Activated naive CD4-positive, alpha-beta T cell treated with anti-CD3 and anti-CD28 coated beads, Interleukin-2, amount 10 ng/mL, durations not matched to agents 7 days and 5 days (primary cell): Measurements from ENCODE around the gene APOA5.

Experiments used
- CTCF ChIA-PET: fragments of 350-600 bp; sonication (Branson Sonifier 250); formaldehyde crosslinking; loops from one replicate; lab custom pipeline; 2021; ENCODE audit warnings: antibody characterized with exemption; lab: Charles Lee
- DNase-seq: peaks from one replicate; pipeline ENCODE4 v3.0.0-alpha.2; 2020
- H3K27ac Mint-ChIP-seq: one replicate; pipeline ENCODE4 v1.8.0; 2021; ENCODE audit warnings: mild to moderate bottlenecking, moderate library complexity, mixed read lengths
- H3K27me3 Mint-ChIP-seq: one replicate; pipeline ENCODE4 v1.8.0; 2021; ENCODE audit warnings: mild to moderate bottlenecking, mixed read lengths
- H3K36me3 Mint-ChIP-seq: one replicate; pipeline ENCODE4 v1.8.0; 2021; ENCODE audit warnings: mixed read lengths
- H3K4me1 Mint-ChIP-seq: one replicate; pipeline ENCODE4 v1.8.0; 2021; ENCODE audit warnings: mixed read lengths
- H3K4me3 Mint-ChIP-seq: one replicate; pipeline ENCODE4 v1.8.0; 2021; ENCODE audit warnings: mild to moderate bottlenecking, moderate library complexity, mixed read lengths
- H3K9me3 Mint-ChIP-seq: one replicate; pipeline ENCODE4 v1.8.0; 2021; ENCODE audit warnings: mixed read lengths

The APOA5 gene

GRCh38 chr11:116832350-116833290, 40.9 kb upstream of the APOA5 start:
- CTCF ChIA-PET = interaction anchor here (1.0 to 8.5 kb wide), 3 partner anchors 13 to 274 kb away, joined by 3 to 139 read pairs (median 4); partner anchors contain the start of genes APOA5 and ZPR1
- H3K27me3 Mint-ChIP-seq = peaks cover 36% of the 10 kb centered on the region
- H3K27ac Mint-ChIP-seq = no peak overlapping the region

GRCh38 chr11:116831790-116832349, 40.2 kb upstream of the APOA5 start:
- no peak for DNase-seq
- Mint-ChIP-seq H3K4me1 (peaks cover 16% of the 10 kb centered on the region), H3K27ac (no peak overlapping the region), H3K36me3 (no peaks in the 10 kb centered on the region), H3K9me3 (no peaks in the 10 kb centered on the region), H3K4me3 (no peak overlapping the region), H3K27me3 (peaks cover 36% of the 10 kb centered on the region)
- CTCF ChIA-PET = no interaction called here

More at GRCh38 chr11:116832350-116833290, 40.9 kb upstream of the APOA5 start:
- H3K36me3 Mint-ChIP-seq = no peaks in the 10 kb centered on the region
- no peak overlapping the region for H3K4me3 Mint-ChIP-seq
- no peak for DNase-seq
- no peaks in the 10 kb centered on the region for H3K9me3 Mint-ChIP-seq
- H3K4me1 Mint-ChIP-seq = peaks cover 16% of the 10 kb centered on the region

DNA sequence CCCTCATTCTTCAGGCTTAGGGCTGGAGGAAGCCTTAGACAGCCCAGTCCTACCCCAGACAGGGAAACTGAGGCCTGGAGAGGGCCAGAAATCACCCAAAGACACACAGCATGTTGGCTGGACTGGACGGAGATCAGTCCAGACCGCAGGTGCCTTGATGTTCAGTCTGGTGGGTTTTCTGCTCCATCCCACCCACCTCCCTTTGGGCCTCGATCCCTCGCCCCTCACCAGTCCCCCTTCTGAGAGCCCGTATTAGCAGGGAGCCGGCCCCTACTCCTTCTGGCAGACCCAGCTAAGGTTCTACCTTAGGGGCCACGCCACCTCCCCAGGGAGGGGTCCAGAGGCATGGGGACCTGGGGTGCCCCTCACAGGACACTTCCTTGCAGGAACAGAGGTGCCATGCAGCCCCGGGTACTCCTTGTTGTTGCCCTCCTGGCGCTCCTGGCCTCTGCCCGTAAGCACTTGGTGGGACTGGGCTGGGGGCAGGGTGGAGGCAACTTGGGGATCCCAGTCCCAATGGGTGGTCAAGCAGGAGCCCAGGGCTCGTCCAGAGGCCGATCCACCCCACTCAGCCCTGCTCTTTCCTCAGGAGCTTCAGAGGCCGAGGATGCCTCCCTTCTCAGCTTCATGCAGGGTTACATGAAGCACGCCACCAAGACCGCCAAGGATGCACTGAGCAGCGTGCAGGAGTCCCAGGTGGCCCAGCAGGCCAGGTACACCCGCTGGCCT, 38.7 kb upstream of the APOA5 start:
- H3K27ac Mint-ChIP-seq = no peak overlapping the region
- no peaks in the 10 kb centered on the region for H3K9me3 Mint-ChIP-seq
- H3K4me3 Mint-ChIP-seq = no peak overlapping the region
- CTCF ChIA-PET = no interaction called here
- H3K4me1 Mint-ChIP-seq = peaks cover 8% of the 10 kb centered on the region
- H3K27me3 Mint-ChIP-seq = peaks cover 27% of the 10 kb centered on the region
- H3K36me3 Mint-ChIP-seq = no peaks in the 10 kb centered on the region
- DNase-seq = no peak

- H3K4me3 Mint-ChIP-seq = no peak within 1 kb of the TSS
- H3K27me3 Mint-ChIP-seq = peaks cover 22% of the 10 kb centered on the region
- H3K9me3 Mint-ChIP-seq = no peaks in the 10 kb centered on the region
- DNase-seq = no peak
- CTCF ChIA-PET = no interaction called here
- peaks cover under 1% of the 10 kb centered on the region for H3K4me1 Mint-ChIP-seq
- H3K27ac Mint-ChIP-seq = no peak within 1 kb of the TSS
- no peaks in the 10 kb centered on the region for H3K36me3 Mint-ChIP-seq
These were observed 38.0 kb upstream of the APOA5 start, which contains the start of gene APOC3 for GRCh38 chr11:116829525-116830183. Gene APOC3, plus strand, starts transcription at chr11:116829907. Its CDS starts 676 bp downstream, at chr11:116830583.

- DNase-seq = no peak
- no peaks in the 10 kb centered on the region for H3K36me3 Mint-ChIP-seq
- H3K27me3 Mint-ChIP-seq = peaks cover 17% of the 10 kb centered on the region
- no peaks in the 10 kb centered on the region for H3K4me1 Mint-ChIP-seq
- no peak overlapping the region for H3K4me3 Mint-ChIP-seq
- CTCF ChIA-PET = interaction anchor here (0.6 to 0.7 kb wide), 2 partner anchors 51 to 276 kb away, joined by 3 to 4 read pairs; no protein-coding TSS in a partner anchor
- no peak overlapping the region for H3K27ac Mint-ChIP-seq
- H3K9me3 Mint-ChIP-seq = no peaks in the 10 kb centered on the region
These were observed 37.2 kb upstream of the APOA5 start for GRCh38 chr11:116828632-116829524.

DNA sequence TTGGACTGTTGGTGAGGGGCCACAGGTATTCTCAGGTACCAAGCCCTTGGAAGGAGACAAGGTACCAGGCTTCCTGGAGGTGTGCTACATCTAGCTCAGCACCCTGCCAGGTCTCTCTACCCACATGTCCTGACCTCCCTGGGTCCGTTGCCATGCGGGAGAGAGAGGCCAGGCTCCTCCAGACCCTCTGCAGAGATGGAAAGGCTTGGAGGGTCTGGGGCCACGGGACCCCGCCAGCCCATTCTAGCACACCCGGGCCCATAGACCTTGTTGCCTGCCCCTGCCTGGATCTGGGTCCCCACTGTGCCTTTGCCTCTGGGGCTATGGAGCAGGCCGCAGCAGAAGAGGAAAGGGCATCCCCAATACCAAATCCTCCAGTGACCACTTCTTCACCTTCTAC, 35.8 kb upstream of the APOA5 start:
- no peaks in the 10 kb centered on the region for H3K4me1 Mint-ChIP-seq
- DNase-seq = no peak
- no peaks in the 10 kb centered on the region for H3K9me3 Mint-ChIP-seq
- CTCF ChIA-PET = interaction anchor here (0.8 to 1.0 kb wide), 2 partner anchors 36 to 278 kb away, joined by 3 to 4 read pairs; partner anchors contain the start of gene APOA5
- no peak overlapping the region for H3K27ac Mint-ChIP-seq
- H3K36me3 Mint-ChIP-seq = no peaks in the 10 kb centered on the region
- no peak overlapping the region for H3K4me3 Mint-ChIP-seq
- H3K27me3 Mint-ChIP-seq = peaks cover 6% of the 10 kb centered on the region

- Mint-ChIP-seq H3K27me3 (peaks cover 5% of the 10 kb centered on the region), H3K27ac (no peak overlapping the region), H3K9me3 (no peaks in the 10 kb centered on the region), H3K4me3 (no peak overlapping the region), H3K4me1 (no peaks in the 10 kb centered on the region), H3K36me3 (no peaks in the 10 kb centered on the region)
- no peak for DNase-seq
- CTCF ChIA-PET = interaction anchor here (0.8 to 1.2 kb wide), 3 partner anchors 9 to 279 kb away, joined by 3 to 4 read pairs (median 4); partner anchors contain the start of gene APOA5
These were observed 35.2 kb upstream of the APOA5 start for GRCh38 chr11:116826751-116827431.

- no peaks in the 10 kb centered on the region for H3K36me3 Mint-ChIP-seq
- no peak for DNase-seq
- H3K4me1 Mint-ChIP-seq = no peaks in the 10 kb centered on the region
- H3K27me3 Mint-ChIP-seq = peaks cover 3% of the 10 kb centered on the region
- no peak overlapping the region for H3K4me3 Mint-ChIP-seq
- CTCF ChIA-PET = interaction anchor here (1.0 to 1.2 kb wide), 2 partner anchors 10 to 35 kb away, joined by 3 to 4 read pairs; partner anchors contain the start of gene APOA5
- no peak overlapping the region for H3K27ac Mint-ChIP-seq
- H3K9me3 Mint-ChIP-seq = no peaks in the 10 kb centered on the region
These were observed 34.4 kb upstream of the APOA5 start for GRCh38 chr11:116825854-116826750.

DNA sequence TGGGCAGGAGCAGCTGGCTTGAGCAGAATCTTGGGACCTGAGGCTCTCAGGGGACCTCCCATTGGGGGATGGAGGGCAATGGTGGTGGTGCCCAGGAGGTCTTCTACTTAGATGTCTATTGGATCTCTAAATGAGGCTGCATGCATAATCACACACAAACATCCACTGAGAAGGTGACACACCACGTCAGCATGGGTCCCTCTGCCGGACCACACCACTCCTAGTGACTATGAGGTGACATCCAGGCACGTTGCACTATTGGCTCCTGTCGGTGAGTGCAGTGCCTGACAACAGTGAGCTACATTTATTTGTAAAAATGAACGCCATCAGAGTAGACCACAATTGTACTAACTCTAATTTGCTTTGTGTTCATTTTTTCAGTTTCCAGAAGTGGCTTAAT, 33.8 kb upstream of the APOA5 start:
- Mint-ChIP-seq H3K9me3 (no peaks in the 10 kb centered on the region), H3K27me3 (no peaks in the 10 kb centered on the region), H3K4me1 (no peaks in the 10 kb centered on the region), H3K36me3 (no peaks in the 10 kb centered on the region), H3K27ac (no peak overlapping the region), H3K4me3 (no peak overlapping the region)
- no peak for DNase-seq
- CTCF ChIA-PET = no interaction called here

DNA sequence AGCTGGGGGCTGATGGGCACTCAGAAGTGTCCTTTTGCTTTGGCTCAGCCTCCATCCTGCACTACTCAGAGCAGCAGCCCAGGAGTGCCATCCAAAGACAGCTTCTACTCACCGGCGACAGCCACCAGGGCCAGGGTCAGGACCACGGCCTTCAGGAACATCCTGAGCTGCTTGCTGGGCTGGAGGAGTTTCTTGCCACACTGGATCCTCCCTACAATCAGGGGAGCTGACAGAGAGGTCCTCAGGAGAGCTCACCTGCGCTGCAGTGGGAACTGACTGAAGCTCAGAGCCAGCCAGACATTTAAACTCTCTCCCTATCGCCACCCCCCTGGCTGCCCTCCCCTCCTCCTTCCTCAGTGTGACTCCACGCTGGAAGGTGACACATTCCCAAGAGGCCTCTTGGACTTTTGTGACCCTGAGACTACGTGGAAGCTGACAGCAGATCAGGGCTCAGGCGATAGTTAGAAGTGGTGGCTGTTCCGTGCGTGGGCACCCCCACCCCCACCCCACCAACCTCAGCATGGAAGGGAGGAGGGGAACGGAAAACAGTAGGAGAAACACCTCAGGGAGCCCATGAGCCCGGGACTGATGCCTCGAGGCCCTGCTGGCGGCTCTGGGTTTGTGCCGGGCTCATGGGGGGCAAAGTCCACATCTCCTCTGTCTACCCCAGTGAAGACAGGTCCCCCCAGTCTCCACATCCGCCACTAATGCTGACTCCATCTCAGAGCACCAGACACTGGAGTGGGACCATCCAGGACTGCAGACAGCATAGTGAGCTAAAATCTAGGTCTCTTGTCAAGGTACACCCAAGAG, 31.6 kb upstream of the APOA5 start, which contains the start of gene APOA4:
TSS of gene APOA4 (minus strand) at position 274 of the 813 bp plus-strand sequence. CDS start at position 161, 113 bp downstream.
- Mint-ChIP-seq H3K27ac (no peak within 1 kb of the TSS), H3K4me3 (no peak within 1 kb of the TSS), H3K27me3 (no peaks in the 10 kb centered on the region), H3K9me3 (no peaks in the 10 kb centered on the region), H3K36me3 (no peaks in the 10 kb centered on the region), H3K4me1 (no peaks in the 10 kb centered on the region)
- CTCF ChIA-PET = interaction anchor here (0.8 to 2.4 kb wide), 3 partner anchors 11 to 35 kb away, joined by 3 to 11 read pairs (median 3); partner anchors contain the start of gene ZPR1
- no peak for DNase-seq

- Mint-ChIP-seq H3K27me3 (no peaks in the 10 kb centered on the region), H3K9me3 (no peaks in the 10 kb centered on the region), H3K4me1 (no peaks in the 10 kb centered on the region), H3K27ac (no peak overlapping the region), H3K36me3 (no peaks in the 10 kb centered on the region), H3K4me3 (no peak overlapping the region)
- CTCF ChIA-PET = interaction anchor here (0.8 to 2.4 kb wide), 2 partner anchors 13 to 35 kb away, joined by 3 to 11 read pairs; partner anchors contain the start of gene ZPR1
- no peak for DNase-seq
These were observed 30.9 kb upstream of the APOA5 start for GRCh38 chr11:116822575-116822974.
